Lower leg skin (tissue), 4 donors: ENCODE data around the gene SDK1. TPM values are rescaled to one million over a fixed set of nuclear protein-coding genes. Genes with fewer than 3 reads are reported as not detected.

Source experiments
- DNase-seq, 2 donors: peaks; one replicate each; pipeline ENCODE4 v3.0.0-alpha.2; 2019; ENCODE audit warnings: low spot score in 2 of 2
- H3K4me3 ChIP-seq: fragments of 200-600 bp; sonication (generic); 2 replicates; pipeline ENCODE4 v1.5.1; 2017; ENCODE audit warnings: mild to moderate bottlenecking, low read depth; ENCODE audit not compliant: poor library complexity, severe bottlenecking
- POLR2A ChIP-seq, 2 donors: fragments of 450-650 bp; IDR thresholded peaks; one replicate each; pipeline ENCODE4 v1.6.1; 2016 to 2017; ENCODE audit warnings: antibody characterized with exemption in 2 of 2, mild to moderate bottlenecking in 1 of 2, moderate library complexity in 1 of 2
- WGBS, 2 donors: methylation state at CpG; one replicate each; pipeline ENCODE4 v1.1.5; 2018; 5-methylcytosine and 5-hydroxymethylcytosine counted together
- intact Hi-C: fragments of 100-400 bp; cut with DNase I; formaldehyde crosslinking; loops from one replicate; pipeline ENCODE4 v1.15.0; 2023; ENCODE audit warnings: low total_unique reads
- total RNA-seq, 4 donors: library from RNA; depleted of rRNA; stranded (reverse); fragments of >200 nt; gene quantifications; one replicate each; pipeline ENCODE4 v1.1.0, GENCODE V29; 2016
- TF ChIP-seq, protein P1 (sequence below), 3 donors: fragments of 450-650 bp; IDR thresholded peaks; one replicate each; pipeline ENCODE4 v1.5.1; 2016; ENCODE audit warnings: antibody characterized with exemption in 3 of 3, mild to moderate bottlenecking in 3 of 3, moderate library complexity in 2 of 3

SDK1 gene
- total RNA-seq, 4 donors from 2014 or later: 1.9 to 7.2 (median 5.1) TPM

DNA sequence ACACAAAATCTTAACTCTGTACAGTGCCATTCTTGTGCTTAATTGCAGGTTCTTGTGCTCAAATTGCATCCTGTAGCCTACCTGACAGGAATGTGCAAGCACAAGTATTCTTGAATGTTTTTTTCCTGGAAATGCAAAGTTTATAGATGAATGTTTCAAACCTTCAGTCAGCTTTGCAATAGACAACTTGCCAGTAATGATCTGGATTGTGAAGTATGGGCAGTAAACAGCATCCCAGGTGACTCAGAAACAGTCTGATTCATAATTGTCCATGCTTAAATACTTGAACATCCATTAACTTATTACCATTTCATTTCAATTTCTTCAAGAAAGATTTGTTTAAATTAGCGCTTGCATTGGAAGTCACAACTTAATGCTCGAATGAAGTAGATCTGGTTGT is 347.2 kb downstream of the SDK1 start:
- H3K4me3 ChIP-seq: no peak overlapping the region
- TF ChIP-seq, protein P1, sequence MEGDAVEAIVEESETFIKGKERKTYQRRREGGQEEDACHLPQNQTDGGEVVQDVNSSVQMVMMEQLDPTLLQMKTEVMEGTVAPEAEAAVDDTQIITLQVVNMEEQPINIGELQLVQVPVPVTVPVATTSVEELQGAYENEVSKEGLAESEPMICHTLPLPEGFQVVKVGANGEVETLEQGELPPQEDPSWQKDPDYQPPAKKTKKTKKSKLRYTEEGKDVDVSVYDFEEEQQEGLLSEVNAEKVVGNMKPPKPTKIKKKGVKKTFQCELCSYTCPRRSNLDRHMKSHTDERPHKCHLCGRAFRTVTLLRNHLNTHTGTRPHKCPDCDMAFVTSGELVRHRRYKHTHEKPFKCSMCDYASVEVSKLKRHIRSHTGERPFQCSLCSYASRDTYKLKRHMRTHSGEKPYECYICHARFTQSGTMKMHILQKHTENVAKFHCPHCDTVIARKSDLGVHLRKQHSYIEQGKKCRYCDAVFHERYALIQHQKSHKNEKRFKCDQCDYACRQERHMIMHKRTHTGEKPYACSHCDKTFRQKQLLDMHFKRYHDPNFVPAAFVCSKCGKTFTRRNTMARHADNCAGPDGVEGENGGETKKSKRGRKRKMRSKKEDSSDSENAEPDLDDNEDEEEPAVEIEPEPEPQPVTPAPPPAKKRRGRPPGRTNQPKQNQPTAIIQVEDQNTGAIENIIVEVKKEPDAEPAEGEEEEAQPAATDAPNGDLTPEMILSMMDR (IDR thresholded peaks at IDR 0.05): no peak
- no peak for TF ChIP-seq POLR2A (IDR thresholded peaks at IDR 0.05)
- 95 to 97% methylated on average over 2 of the region's 2 CpGs for whole genome bisulfite sequencing, 2 donors
- intact Hi-C loops: no loop called here
- no peak for DNase-seq

DNA sequence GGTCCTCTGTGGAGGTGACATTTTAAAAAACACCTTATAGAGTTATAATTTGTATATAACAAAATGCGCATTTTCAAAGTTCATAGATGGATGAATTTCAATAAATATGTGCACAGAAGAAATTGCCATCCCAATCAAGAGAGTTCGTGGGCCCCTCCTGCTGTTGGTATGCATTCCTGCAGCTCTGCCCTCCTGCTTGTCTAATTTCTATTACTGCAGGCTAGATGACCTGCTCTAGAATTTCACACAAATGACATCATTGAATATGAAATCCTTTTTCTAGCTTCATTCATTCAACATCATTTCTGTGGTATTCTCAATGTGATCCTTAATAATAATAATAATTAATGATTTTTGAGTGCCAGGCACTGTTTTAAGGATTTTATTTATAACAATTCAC is 348.2 kb downstream of the SDK1 start:
- TF ChIP-seq, protein P1 (IDR thresholded peaks at IDR 0.05): no peak
- TF ChIP-seq POLR2A (IDR thresholded peaks at IDR 0.05): no peak
- no peak for DNase-seq
- WGBS, 2 donors: 92 to 95% methylated on average over 2 of the region's 2 CpGs
- intact Hi-C loops: no loop called here
- H3K4me3 ChIP-seq: no peak overlapping the region

DNA sequence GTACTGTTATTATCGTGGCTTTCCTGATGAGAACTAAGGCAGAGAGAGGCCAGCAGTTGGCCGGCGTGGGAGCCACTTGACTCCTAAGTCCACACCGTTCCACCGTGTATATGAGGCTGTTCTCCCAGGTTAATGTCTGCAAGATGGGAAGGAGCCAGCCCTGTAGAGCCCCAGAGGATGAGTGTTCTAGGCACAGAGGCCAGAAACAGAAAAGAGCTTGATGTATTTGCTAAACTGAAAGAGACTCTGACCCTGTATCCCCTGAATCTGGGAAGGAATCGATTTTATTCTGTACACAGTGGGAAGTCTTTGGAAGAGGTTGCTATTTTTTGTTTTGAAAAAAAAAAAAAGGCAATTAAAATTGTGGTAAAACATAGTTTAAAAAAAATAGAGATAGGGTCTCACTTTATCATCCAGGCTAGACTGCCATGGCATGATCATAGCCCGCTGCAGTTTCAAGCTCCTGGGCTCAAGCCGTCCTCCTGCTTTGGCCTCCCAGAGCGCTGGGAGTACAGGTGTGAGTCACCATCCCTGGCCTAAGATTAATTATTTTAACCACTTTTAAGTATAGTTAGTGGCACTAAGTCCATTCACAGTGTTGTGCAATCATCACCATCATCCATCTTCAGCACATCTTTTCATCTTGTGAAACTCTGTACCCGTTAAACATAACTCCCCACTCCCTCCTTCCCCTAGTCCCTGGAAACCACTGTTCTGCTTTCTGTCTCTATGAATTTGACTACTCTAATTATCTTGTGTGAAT is 348.8 kb downstream of the SDK1 start:
- H3K4me3 ChIP-seq: no peak overlapping the region
- TF ChIP-seq, protein P1 (IDR thresholded peaks at IDR 0.05): no peak
- no peak for TF ChIP-seq POLR2A (IDR thresholded peaks at IDR 0.05)
- no peak for DNase-seq
- 91% methylated on average over 10 of the region's 10 CpGs for WGBS, 2 donors
- intact Hi-C loops: no loop called here

DNA sequence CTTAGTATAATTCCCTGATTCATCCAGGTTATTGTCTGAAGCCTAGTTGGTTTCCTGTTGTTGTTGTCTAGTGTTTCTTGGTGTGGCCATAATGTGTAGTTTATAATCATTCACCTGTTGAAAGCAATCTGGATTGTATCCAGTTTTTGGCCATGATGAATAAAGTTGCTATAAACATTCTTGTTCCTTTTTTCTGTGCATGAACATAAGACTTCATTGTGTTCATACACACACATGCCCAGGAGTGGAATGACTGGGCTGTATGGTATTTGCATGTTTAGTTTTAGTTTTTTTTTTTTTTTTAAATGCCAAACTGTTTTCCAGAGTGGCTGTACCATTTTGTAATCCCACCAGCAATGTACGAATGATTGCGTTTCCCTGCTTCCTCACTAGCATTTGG is 349.8 kb downstream of the SDK1 start:
- no peak overlapping the region for H3K4me3 ChIP-seq
- WGBS, 2 donors: 92 to 93% methylated on average over 2 of the region's 2 CpGs
- TF ChIP-seq, protein P1 (IDR thresholded peaks at IDR 0.05): no peak
- no peak for TF ChIP-seq POLR2A (IDR thresholded peaks at IDR 0.05)

DNA sequence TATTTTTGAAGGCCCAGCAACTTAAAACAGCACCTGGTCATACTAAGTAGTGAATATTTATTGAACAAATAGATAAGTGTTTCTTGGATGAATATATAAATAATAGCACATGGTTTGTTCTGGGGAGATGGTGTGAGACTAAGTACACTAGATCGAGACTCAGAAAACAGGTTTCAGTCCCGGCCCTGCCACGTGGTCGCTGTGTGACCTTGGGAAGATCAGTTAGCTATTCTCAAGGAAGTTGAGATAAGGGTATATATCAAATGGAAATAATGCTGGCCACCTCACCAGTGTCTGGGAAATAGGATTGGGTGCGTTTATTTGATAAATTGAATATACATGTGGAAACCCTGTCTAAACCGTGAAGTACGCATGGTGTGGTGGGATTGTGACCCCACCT is 354.6 kb downstream of the SDK1 start:
- no peak overlapping the region for H3K4me3 ChIP-seq
- TF ChIP-seq, protein P1 (IDR thresholded peaks at IDR 0.05): no peak
- TF ChIP-seq POLR2A (IDR thresholded peaks at IDR 0.05): no peak
- intact Hi-C loops: no loop called here
- no peak for DNase-seq
- 92 to 95% methylated on average over 7 of the region's 7 CpGs for WGBS, 2 donors

More for the DNA sequence above, 349.8 kb downstream of the SDK1 start:
- intact Hi-C loops: no loop called here
- DNase-seq: no peak

DNA sequence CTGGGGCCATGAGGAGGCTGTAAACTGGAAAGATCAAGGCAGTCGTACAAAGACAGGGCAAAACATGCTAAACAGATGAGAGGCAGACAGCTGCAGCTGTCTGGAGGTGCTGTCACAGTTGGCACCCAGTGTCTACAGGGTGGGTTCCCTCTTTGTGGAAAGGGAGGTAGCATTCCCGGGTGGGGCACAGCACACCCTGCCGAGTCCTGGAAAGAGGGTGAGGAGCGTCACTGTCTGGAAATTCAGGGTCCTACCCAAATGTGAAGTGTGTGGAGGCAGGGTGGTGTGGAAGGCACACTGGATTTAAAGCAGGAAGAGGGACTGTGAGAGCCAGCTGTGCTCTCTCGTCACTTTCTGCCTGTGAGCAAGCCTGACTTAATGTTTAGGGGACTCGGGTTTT is 356.2 kb downstream of the SDK1 start:
- intact Hi-C loops: no loop called here
- no peak for DNase-seq
- H3K4me3 ChIP-seq: no peak overlapping the region
- TF ChIP-seq, protein P1 (IDR thresholded peaks at IDR 0.05): no peak
- TF ChIP-seq POLR2A (IDR thresholded peaks at IDR 0.05): no peak
- 49 to 64% methylated on average over 6 of the region's 6 CpGs for WGBS, 2 donors
